Mammary epithelial cell (primary cell): Measurements from ENCODE around the gene PITX1.

Experiments
- EZH2 ChIP-seq: IDR thresholded peaks from 2 replicates; pipeline ENCODE4 v1.6.1; 2012; ENCODE audit warnings: low read length, inconsistent platforms, borderline replicate concordance
- TF ChIP-seq, protein P1 (sequence below), 2 donors: IDR thresholded peaks in 1 of 2; conservative IDR thresholded peaks in 1 of 2; 2 replicates each; pipeline ENCODE4 v1.5.1; 2011 to 2012; ENCODE audit warnings: inconsistent platforms in 2 of 2, low read length in 2 of 2, mild to moderate bottlenecking in 2 of 2, control low read depth in 1 of 2, low read depth in 1 of 2; ENCODE audit not compliant: insufficient read depth in 1 of 2; ENCODE audit errors: extremely low read depth in 1 of 2

DNA sequence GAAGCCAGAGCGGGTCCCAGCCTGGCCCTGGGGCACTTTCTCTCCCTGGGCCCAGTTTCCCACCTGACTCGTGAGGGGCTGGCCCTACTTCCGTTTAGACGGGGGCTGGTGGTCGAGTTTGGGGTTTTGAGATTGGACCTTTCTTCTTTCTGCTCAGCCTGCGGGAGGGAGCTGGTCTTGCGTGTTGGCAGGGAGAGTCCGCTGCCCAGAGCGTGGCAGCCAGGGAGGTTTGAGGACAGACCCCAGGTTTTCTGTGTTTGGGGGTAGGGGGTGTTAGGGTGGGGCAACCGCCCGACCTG, 6.0 kb upstream of the PITX1 start:
- TF ChIP-seq, protein P1, sequence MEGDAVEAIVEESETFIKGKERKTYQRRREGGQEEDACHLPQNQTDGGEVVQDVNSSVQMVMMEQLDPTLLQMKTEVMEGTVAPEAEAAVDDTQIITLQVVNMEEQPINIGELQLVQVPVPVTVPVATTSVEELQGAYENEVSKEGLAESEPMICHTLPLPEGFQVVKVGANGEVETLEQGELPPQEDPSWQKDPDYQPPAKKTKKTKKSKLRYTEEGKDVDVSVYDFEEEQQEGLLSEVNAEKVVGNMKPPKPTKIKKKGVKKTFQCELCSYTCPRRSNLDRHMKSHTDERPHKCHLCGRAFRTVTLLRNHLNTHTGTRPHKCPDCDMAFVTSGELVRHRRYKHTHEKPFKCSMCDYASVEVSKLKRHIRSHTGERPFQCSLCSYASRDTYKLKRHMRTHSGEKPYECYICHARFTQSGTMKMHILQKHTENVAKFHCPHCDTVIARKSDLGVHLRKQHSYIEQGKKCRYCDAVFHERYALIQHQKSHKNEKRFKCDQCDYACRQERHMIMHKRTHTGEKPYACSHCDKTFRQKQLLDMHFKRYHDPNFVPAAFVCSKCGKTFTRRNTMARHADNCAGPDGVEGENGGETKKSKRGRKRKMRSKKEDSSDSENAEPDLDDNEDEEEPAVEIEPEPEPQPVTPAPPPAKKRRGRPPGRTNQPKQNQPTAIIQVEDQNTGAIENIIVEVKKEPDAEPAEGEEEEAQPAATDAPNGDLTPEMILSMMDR (conservative IDR thresholded peaks at IDR 0.05 in 1 of 2, IDR thresholded peaks at IDR 0.05 in 1 of 2; ENCODE audit: extremely low read depth in 1 of 2, insufficient read depth in 1 of 2, low read depth in 1 of 2, low read length in 2 of 2), result no peak
- peak; percentile 32 for TF ChIP-seq EZH2
